Endothelial cell of umbilical vein (primary cell): ENCODE measurements around the gene SPEF1. TPM values are rescaled to one million over a fixed set of nuclear protein-coding genes. Genes with fewer than 3 reads are reported as not detected.

Source experiments
- BruUV-seq: library from RNA; stranded (reverse); fragments of 400-500 nt; replicated peaks from 2 replicates; lab custom pipeline; 2021; lab: Mats Ljungman, UMichigan
- CTCF ChIA-PET: fragments of 300-600, 350-600 bp; sonication (Branson Sonifier 250); formaldehyde crosslinking; loops from one replicate; lab custom pipeline; 2021; ENCODE audit warnings: antibody characterized with exemption, inconsistent platforms; lab: Charles Lee
- POLR2A ChIA-PET: fragments of 300-600, 350-600 bp; sonication (Branson Sonifier 250); formaldehyde crosslinking; loops from one replicate; lab custom pipeline; 2021; ENCODE audit warnings: antibody characterized with exemption, inconsistent platforms; lab: Charles Lee
- DNase-seq: peaks from one replicate; pipeline ENCODE4 v3.0.0-alpha.2; 2011; ENCODE audit warnings: low read depth, low spot score
- FAIRE-seq: peaks from 2 replicates; lab custom pipeline; 2011; peaks lifted over from hg19 to GRCh38; lab: Jason Lieb, UNC
- H2AFZ ChIP-seq: 2 replicates; pipeline ENCODE4 v1.6.0; 2012; ENCODE audit warnings: low read depth, low read length, control low read depth, inconsistent platforms
- H3K27ac ChIP-seq: 2 replicates; pipeline ENCODE4 v1.5.1; 2011; ENCODE audit warnings: low read depth, mild to moderate bottlenecking, control low read depth, low read length, moderate library complexity; ENCODE audit not compliant: insufficient read depth
- H3K27me3 ChIP-seq, 2 experiments: 2 replicates each; pipeline versions ENCODE4 v1.6.0 to v1.6.1; 2011; ENCODE audit warnings: low read length in 2 of 2, mixed read lengths in 1 of 2; ENCODE audit not compliant: control insufficient read depth in 2 of 2, insufficient read depth in 2 of 2
- H3K36me3 ChIP-seq, 2 experiments: 2 replicates in 1 of 2; 3 replicates in 1 of 2; pipeline ENCODE4 v1.5.1; 2011; ENCODE audit warnings: low read length in 2 of 2, mild to moderate bottlenecking in 1 of 2, moderate library complexity in 1 of 2; ENCODE audit not compliant: control insufficient read depth in 2 of 2, insufficient read depth in 2 of 2; ENCODE audit errors: extremely low read depth in 1 of 2
- H3K4me1 ChIP-seq: 3 replicates; pipeline ENCODE4 v1.5.1; 2011; ENCODE audit warnings: mild to moderate bottlenecking, low read length; ENCODE audit not compliant: control insufficient read depth, insufficient read depth; ENCODE audit errors: extremely low read depth
- H3K4me2 ChIP-seq: 2 replicates; pipeline ENCODE4 v1.6.1; 2011; ENCODE audit warnings: low read length, control low read depth, mixed read lengths; ENCODE audit not compliant: insufficient read depth
- H3K4me3 ChIP-seq, 3 experiments: fragments of 200-600 bp in 1 of 3; sonication (generic), shearing (Covaris generic) in 1 of 3; replicated peaks in 1 of 3; 2 replicates each; pipeline ENCODE4 v1.5.1; 2011 to 2016; ENCODE audit warnings: control low read depth in 3 of 3, low read length in 3 of 3, mild to moderate bottlenecking in 2 of 3, inconsistent platforms in 1 of 3, low read depth in 1 of 3, moderate library complexity in 1 of 3; ENCODE audit not compliant: insufficient read depth in 1 of 3
- H3K79me2 ChIP-seq: 2 replicates; pipeline ENCODE4 v1.6.0; 2012; ENCODE audit warnings: low read length, inconsistent platforms; ENCODE audit not compliant: control insufficient read depth, insufficient read depth
- H3K9ac ChIP-seq: replicated peaks from 2 replicates; pipeline ENCODE3; 2011; ENCODE audit warnings: low read length, control low read depth; ENCODE audit not compliant: insufficient read depth; ENCODE audit errors: extremely low read depth
- H3K9me1 ChIP-seq: replicated peaks from 3 replicates; pipeline ENCODE4 v1.6.0; 2011; ENCODE audit warnings: mild to moderate bottlenecking, low read length; ENCODE audit not compliant: control insufficient read depth, insufficient read depth; ENCODE audit errors: extremely low read depth
- H3K9me3 ChIP-seq: replicated peaks from 2 replicates; pipeline ENCODE4 v1.5.1; 2012; ENCODE audit warnings: low read length, inconsistent platforms; ENCODE audit not compliant: control insufficient read depth, insufficient read depth
- H4K20me1 ChIP-seq: replicated peaks from 2 replicates; pipeline ENCODE3; 2011; ENCODE audit warnings: mild to moderate bottlenecking, low read length; ENCODE audit not compliant: control insufficient read depth, insufficient read depth; ENCODE audit errors: extremely low read depth
- FOS ChIP-seq: IDR thresholded peaks from 2 replicates; pipeline ENCODE4 v1.6.1; 2011; ENCODE audit warnings: mild to moderate bottlenecking, low read length, moderate library complexity, borderline replicate concordance; ENCODE audit not compliant: insufficient read depth
- POLR2A ChIP-seq: IDR thresholded peaks from 2 replicates; pipeline ENCODE4 v1.6.1; 2012; ENCODE audit warnings: low read depth, mild to moderate bottlenecking, control low read depth, low read length
- POLR2AphosphoS5 ChIP-seq: IDR thresholded peaks from 2 replicates; pipeline ENCODE4 v1.6.1; 2012; ENCODE audit warnings: low read depth, mild to moderate bottlenecking, control low read depth, low read length, moderate library complexity; ENCODE audit not compliant: insufficient read depth
- dilution Hi-C: fragments of 300-500 bp; cut with MboI; formaldehyde crosslinking; loops from one replicate; pipeline ENCODE4 v1.15.0; 2019; ENCODE audit warnings: low sequenced_read_pairs; ENCODE audit not compliant: extremely low pct_ligation_motif_present
- intact Hi-C: fragments of 100-400 bp; cut with micrococcal nuclease; formaldehyde crosslinking; loops from one replicate; pipeline ENCODE4 v1.10.0; 2022
- polyA plus RNA-seq, 4 experiments: library from polyadenylated mRNA; depleted of rRNA in 3 of 4; stranded (reverse) in 3 of 4; unstranded in 1 of 4; fragments of >200 nt; gene quantifications; 2 replicates each; pipeline versions ENCODE4 v1.2.1 to v1.2.3, GENCODE V29; 2011 to 2012; ENCODE audit warnings: missing spikeins in 1 of 4
- total RNA-seq: library from RNA; stranded (reverse); gene quantifications from 2 replicates; pipeline ENCODE4 v1.2.3, GENCODE V29; 2021
- TF ChIP-seq, protein P1 (sequence below), 2 donors: IDR thresholded peaks; 1 replicate in 1 of 2; 2 replicates in 1 of 2; pipeline ENCODE4 v1.5.1; 2011; ENCODE audit warnings: low read length in 2 of 2, mild to moderate bottlenecking in 2 of 2, moderate library complexity in 2 of 2, control low read depth in 1 of 2, inconsistent platforms in 1 of 2, low read depth in 1 of 2; ENCODE audit not compliant: insufficient read depth in 1 of 2; ENCODE audit errors: extremely low read depth in 1 of 2

Gene SPEF1
- total and polyA plus RNA-seq, 2 donors (not counting 3 experiments of a cell fraction or from before 2014, with no cell fraction given): 0.07 to 0.44 TPM

DNA sequence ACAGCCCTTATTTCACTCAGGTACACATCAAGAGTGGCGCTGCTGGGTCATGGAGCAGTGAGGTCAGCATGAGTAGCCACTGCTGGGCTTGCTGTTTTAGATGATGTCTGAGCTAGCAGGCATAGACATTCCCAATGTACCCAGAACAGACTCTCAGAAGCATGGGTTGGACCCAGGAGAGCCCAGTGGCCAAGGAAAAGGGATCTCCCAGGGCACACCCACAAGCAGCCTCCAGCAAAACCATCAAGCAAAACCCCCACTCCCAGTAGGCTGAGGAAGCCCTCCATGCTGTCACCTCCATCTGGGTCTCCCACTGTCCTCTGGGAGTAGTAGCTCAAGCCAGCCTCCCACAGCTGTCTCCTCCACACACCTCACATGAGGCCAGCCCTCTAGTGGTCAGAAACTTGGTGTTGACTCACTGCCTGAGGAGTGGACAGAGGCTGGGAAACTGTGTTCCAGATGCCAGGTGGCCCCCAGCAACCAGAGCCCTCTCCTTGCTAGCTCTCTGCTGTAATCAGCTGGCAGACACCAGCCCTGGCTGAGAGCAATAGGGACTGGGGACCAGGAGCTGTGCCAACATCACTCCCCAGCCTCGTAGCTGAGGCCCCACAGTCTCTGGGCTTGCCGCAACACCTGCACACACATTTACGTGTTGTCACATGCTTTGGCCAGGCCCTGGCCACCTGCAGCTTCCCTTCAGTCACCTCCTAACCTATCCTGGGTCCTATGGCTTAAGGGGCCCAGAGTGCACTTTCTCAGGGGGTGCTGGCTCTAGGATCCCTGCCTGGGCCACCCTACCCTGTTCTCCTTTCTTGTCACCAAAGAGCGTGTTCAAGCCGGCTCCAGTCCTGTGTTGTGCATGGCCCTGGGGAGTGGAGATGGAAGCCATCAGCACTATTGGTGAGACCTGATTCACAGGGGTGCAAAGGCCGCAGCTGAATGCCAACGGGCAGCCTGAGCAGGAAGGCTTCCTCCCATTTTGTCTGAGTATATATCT lies 37.2 kb upstream of the SPEF1 start:
- H3K4me2 ChIP-seq: no peak overlapping the region
- intact Hi-C loops: loop anchor here (1.0 kb wide), 1 partner anchor 65 kb away; no protein-coding TSS in a partner anchor
- peak; percentile 69 for DNase-seq
- H3K36me3 ChIP-seq: peaks cover 0 to 2% of the 10 kb centered on the region in 2 experiments
- no peaks in the 10 kb centered on the region for H3K9me1 ChIP-seq
- TF ChIP-seq FOS (peak; percentile 22), POLR2AphosphoS5 (no peak), POLR2A (no peak)
- TF ChIP-seq, protein P1, sequence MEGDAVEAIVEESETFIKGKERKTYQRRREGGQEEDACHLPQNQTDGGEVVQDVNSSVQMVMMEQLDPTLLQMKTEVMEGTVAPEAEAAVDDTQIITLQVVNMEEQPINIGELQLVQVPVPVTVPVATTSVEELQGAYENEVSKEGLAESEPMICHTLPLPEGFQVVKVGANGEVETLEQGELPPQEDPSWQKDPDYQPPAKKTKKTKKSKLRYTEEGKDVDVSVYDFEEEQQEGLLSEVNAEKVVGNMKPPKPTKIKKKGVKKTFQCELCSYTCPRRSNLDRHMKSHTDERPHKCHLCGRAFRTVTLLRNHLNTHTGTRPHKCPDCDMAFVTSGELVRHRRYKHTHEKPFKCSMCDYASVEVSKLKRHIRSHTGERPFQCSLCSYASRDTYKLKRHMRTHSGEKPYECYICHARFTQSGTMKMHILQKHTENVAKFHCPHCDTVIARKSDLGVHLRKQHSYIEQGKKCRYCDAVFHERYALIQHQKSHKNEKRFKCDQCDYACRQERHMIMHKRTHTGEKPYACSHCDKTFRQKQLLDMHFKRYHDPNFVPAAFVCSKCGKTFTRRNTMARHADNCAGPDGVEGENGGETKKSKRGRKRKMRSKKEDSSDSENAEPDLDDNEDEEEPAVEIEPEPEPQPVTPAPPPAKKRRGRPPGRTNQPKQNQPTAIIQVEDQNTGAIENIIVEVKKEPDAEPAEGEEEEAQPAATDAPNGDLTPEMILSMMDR (IDR thresholded peaks at IDR 0.05; ENCODE audit: extremely low read depth in 1 of 2, insufficient read depth in 1 of 2, low read depth in 1 of 2, low read length in 2 of 2): peak; percentile 80 to 81
- no peak overlapping the region for H3K9ac ChIP-seq
- no peaks in the 10 kb centered on the region for H3K9me3 ChIP-seq
- peaks cover 4% of the 10 kb centered on the region for H3K79me2 ChIP-seq
- no peak overlapping the region for H3K27ac ChIP-seq
- H3K4me1 ChIP-seq: peaks cover 7% of the 10 kb centered on the region
- no peaks in the 10 kb centered on the region for H4K20me1 ChIP-seq
- dilution Hi-C loops: no loop called here
- ChIA-PET CTCF (interaction anchor here (0.6 to 5.1 kb wide), 21 partner anchors 17 to 1001 kb away, joined by 3 to 214 read pairs (median 8); partner anchors contain the start of genes ADISSP, CDC25B, CENPB and SPEF1), POLR2A (interaction anchor here (0.7 to 1.0 kb wide), 4 partner anchors 31 to 1014 kb away, joined by 3 to 7 read pairs (median 5); partner anchors contain the start of gene CENPB)
- no peak overlapping the region for H2AFZ ChIP-seq
- no peaks in the 10 kb centered on the region for H3K27me3 ChIP-seq
- H3K4me3 ChIP-seq: no peak overlapping the region
- no TSS peak for BruUV-seq
- FAIRE-seq: peak; percentile 90
